SH-SY5Y (cell line): ENCODE measurements around the gene ME1.

Experiments used
- GATA2 ChIP-seq: IDR thresholded peaks from 2 replicates; pipeline ENCODE4 v1.6.1; 2011; ENCODE audit warnings: mild to moderate bottlenecking, low read depth, low read length
- GATA3 ChIP-seq: IDR thresholded peaks from 2 replicates; pipeline ENCODE4 v1.6.1; 2011; ENCODE audit warnings: low read depth, mild to moderate bottlenecking, low read length, moderate library complexity

DNA sequence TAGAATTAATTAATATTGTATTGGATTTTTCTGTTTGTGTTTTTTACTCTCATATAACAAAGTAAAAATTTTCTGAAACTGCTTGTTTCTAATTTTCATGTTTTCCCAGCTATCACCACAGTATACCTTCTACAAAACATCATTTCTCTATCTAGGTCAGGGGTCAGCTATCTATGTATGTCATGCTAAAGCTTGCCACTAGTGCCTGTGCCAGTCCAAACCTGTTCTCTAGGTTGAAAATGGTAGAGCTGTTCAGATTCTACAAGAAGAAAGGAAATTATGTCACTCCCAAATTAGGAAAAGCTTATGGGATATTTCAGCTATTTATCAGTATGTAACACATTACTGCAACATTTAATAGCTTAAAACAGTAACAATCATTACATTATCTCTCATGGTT, 5.8 kb upstream of the ME1 start:
- TF ChIP-seq GATA3 (no peak), GATA2 (no peak)
